Stimulated activated CD8-positive, alpha-beta memory T cell treated with anti-CD3 and anti-CD28 coated beads, Interleukin-4, amount 100 ng/mL, for 1 hour (primary cell): ENCODE measurements around the gene C1orf174.

Experiments
- DNase-seq, 2 donors: peaks; one replicate each; pipeline ENCODE4 v3.0.0-alpha.2; 2020; ENCODE audit warnings: low read depth in 2 of 2, low spot score in 1 of 2

C1orf174 gene

GRCh38 chr1:3896396-3897000, 3.6 kb downstream of the C1orf174 start:
- DNase-seq, result no peak

- no peak for DNase-seq
These were observed 4.1 kb downstream of the C1orf174 start for GRCh38 chr1:3895951-3896325.

GRCh38 chr1:3895279-3895950, 4.7 kb downstream of the C1orf174 start:
- DNase-seq, result no peak

- no peak for DNase-seq
These were observed 5.3 kb downstream of the C1orf174 start for GRCh38 chr1:3894626-3895278.

- DNase-seq, result no peak
These were observed 6.9 kb downstream of the C1orf174 start for GRCh38 chr1:3893190-3893589.

- DNase-seq, result no peak
These were observed 7.3 kb downstream of the C1orf174 start for GRCh38 chr1:3892748-3893147.

GRCh38 chr1:3891329-3891865, 8.7 kb downstream of the C1orf174 start:
- no peak for DNase-seq

- DNase-seq, result no peak
These were observed 9.4 kb downstream of the C1orf174 start for GRCh38 chr1:3890389-3891328.

GRCh38 chr1:3889936-3890335, 10.1 kb downstream of the C1orf174 start:
- no peak for DNase-seq

- DNase-seq, result no peak
These were observed 11.8 kb downstream of the C1orf174 start for GRCh38 chr1:3888301-3888700.

GRCh38 chr1:3886691-3887090, 13.4 kb downstream of the C1orf174 start:
- DNase-seq, result no peak

GRCh38 chr1:3886106-3886670, 13.9 kb downstream of the C1orf174 start:
- DNase-seq, result no peak

- DNase-seq, result no peak
These were observed 14.5 kb downstream of the C1orf174 start for GRCh38 chr1:3885611-3886010.

GRCh38 chr1:3884966-3885365, 15.1 kb downstream of the C1orf174 start:
- DNase-seq, result no peak

- no peak for DNase-seq
These were observed 16.7 kb downstream of the C1orf174 start for GRCh38 chr1:3883194-3883925.

GRCh38 chr1:3881193-3881480, 18.9 kb downstream of the C1orf174 start:
- no peak for DNase-seq

- DNase-seq, result no peak
These were observed 19.5 kb downstream of the C1orf174 start for GRCh38 chr1:3880429-3881192.

GRCh38 chr1:3879787-3880428, 20.2 kb downstream of the C1orf174 start:
- DNase-seq, result no peak

GRCh38 chr1:3879099-3879498, 21.0 kb downstream of the C1orf174 start:
- no peak for DNase-seq
